IMR-90 (cell line): ENCODE data around the gene EIF4EBP2. TPM values are rescaled to one million over a fixed set of nuclear protein-coding genes. Genes with fewer than 3 reads are reported as not detected.

Source experiments
- ATAC-seq: fragments of 200-7000 bp; cut with Tn5 transposase; 2 replicates; pipeline ENCODE4 v1.9.1; 2020; ENCODE audit warnings: low read depth, mild to moderate bottlenecking, moderate library complexity
- BruUV-seq: library from RNA; stranded (reverse); fragments of 400-500 nt; replicated peaks from 2 replicates; lab custom pipeline; 2021; lab: Mats Ljungman, UMichigan
- CTCF ChIA-PET: fragments of 300-600 bp; formaldehyde crosslinking; extraction: SDS; loops from one replicate; lab custom pipeline; 2021; ENCODE audit warnings: antibody characterized with exemption; lab: Yijun Ruan, JAX
- POLR2A ChIA-PET: fragments of 300-600 bp; sonication (Branson Sonifier 250); formaldehyde crosslinking; loops from one replicate; lab custom pipeline; 2022; ENCODE audit warnings: antibody characterized with exemption; ENCODE audit not compliant: unreplicated experiment; lab: Charles Lee
- DNase-seq: peaks from one replicate; pipeline ENCODE4 v3.0.0; 2013
- H2AFZ ChIP-seq: replicated peaks from 2 replicates; pipeline ENCODE3; 2013; ENCODE audit warnings: low read length, mild to moderate bottlenecking; ENCODE audit not compliant: poor library complexity
- H2AK5ac ChIP-seq: 2 replicates; pipeline ENCODE4 v1.6.1; 2013; ENCODE audit warnings: low read depth, low read length, inconsistent platforms
- H2AK9ac ChIP-seq: replicated peaks from 2 replicates; pipeline ENCODE3; 2013; ENCODE audit warnings: mild to moderate bottlenecking, low read depth, low read length, moderate library complexity; ENCODE audit not compliant: poor library complexity
- H2BK120ac ChIP-seq: 2 replicates; pipeline ENCODE4 v1.6.1; 2013; ENCODE audit warnings: low read depth, low read length, inconsistent platforms
- H2BK15ac ChIP-seq: 3 replicates; pipeline ENCODE4 v1.6.1; 2013; ENCODE audit warnings: low read depth, low read length, inconsistent platforms
- H2BK20ac ChIP-seq: 2 replicates; pipeline ENCODE4 v1.6.1; 2013; ENCODE audit warnings: low read depth, mild to moderate bottlenecking, inconsistent platforms, low read length, moderate library complexity
- H2BK5ac ChIP-seq: 2 replicates; pipeline ENCODE4 v1.6.1; 2013; ENCODE audit warnings: mild to moderate bottlenecking, low read depth, low read length, inconsistent platforms; ENCODE audit not compliant: poor library complexity, severe bottlenecking
- H3K14ac ChIP-seq: replicated peaks from 2 replicates; pipeline ENCODE4 v1.6.1; 2013; ENCODE audit warnings: low read depth, low read length, inconsistent platforms
- H3K18ac ChIP-seq: 2 replicates; pipeline ENCODE4 v1.6.1; 2013; ENCODE audit warnings: low read depth, low read length, control low read depth
- H3K23ac ChIP-seq: 2 replicates; pipeline ENCODE4 v1.6.1; 2013; ENCODE audit warnings: low read depth, low read length, inconsistent platforms
- H3K27ac ChIP-seq: 2 replicates; pipeline ENCODE4 v1.5.1; 2013; ENCODE audit warnings: mild to moderate bottlenecking, control low read depth, low read length; ENCODE audit not compliant: insufficient read depth
- H3K27me3 ChIP-seq: 2 replicates; pipeline ENCODE4 v1.6.1; 2013; ENCODE audit warnings: low read length; ENCODE audit not compliant: control insufficient read depth, insufficient read depth
- H3K36me3 ChIP-seq: 2 replicates; pipeline ENCODE4 v1.6.1; 2013; ENCODE audit warnings: low read length, mixed read lengths; ENCODE audit not compliant: control insufficient read depth, insufficient read depth
- H3K4ac ChIP-seq: 2 replicates; pipeline ENCODE4 v1.6.1; 2013; ENCODE audit warnings: low read depth, low read length, inconsistent platforms
- H3K4me1 ChIP-seq: 2 replicates; pipeline ENCODE4 v1.6.1; 2013; ENCODE audit warnings: low read length, mixed read lengths; ENCODE audit not compliant: control insufficient read depth, insufficient read depth
- H3K4me2 ChIP-seq: 2 replicates; pipeline ENCODE4 v1.6.1; 2013; ENCODE audit warnings: low read depth, mild to moderate bottlenecking, control low read depth, low read length, moderate library complexity
- H3K4me3 ChIP-seq: 2 replicates; pipeline ENCODE4 v1.5.1; 2013; ENCODE audit warnings: low read depth, mild to moderate bottlenecking, control low read depth, low read length, moderate library complexity; ENCODE audit not compliant: insufficient read depth
- H3K56ac ChIP-seq: 2 replicates; pipeline ENCODE4 v1.6.1; 2013; ENCODE audit warnings: low read length, inconsistent platforms; ENCODE audit not compliant: insufficient read depth; ENCODE audit errors: extremely low read depth
- H3K79me1 ChIP-seq, 2 experiments: 2 replicates each; pipeline ENCODE4 v1.6.1; 2013; ENCODE audit warnings: low read length in 2 of 2, inconsistent platforms in 1 of 2, low read depth in 1 of 2
- H3K9ac ChIP-seq: 2 replicates; pipeline ENCODE4 v1.6.1; 2013; ENCODE audit warnings: low read depth, low read length, control low read depth
- H3K9me1 ChIP-seq: 2 replicates; pipeline ENCODE4 v1.6.1; 2013; ENCODE audit warnings: low read length, inconsistent platforms; ENCODE audit not compliant: insufficient read depth
- H3K9me3 ChIP-seq: 2 replicates; pipeline ENCODE4 v1.6.1; 2013; ENCODE audit warnings: low read length; ENCODE audit not compliant: control insufficient read depth, insufficient read depth
- H4K20me1 ChIP-seq: 2 replicates; pipeline ENCODE4 v1.6.1; 2013; ENCODE audit warnings: low read length, inconsistent platforms; ENCODE audit not compliant: insufficient read depth
- H4K5ac ChIP-seq: 2 replicates; pipeline ENCODE4 v1.6.1; 2013; ENCODE audit warnings: mild to moderate bottlenecking, low read depth, low read length, control low read depth
- H4K8ac ChIP-seq, 2 experiments: 2 replicates each; pipeline ENCODE4 v1.6.1; 2013; ENCODE audit warnings: low read depth in 2 of 2, low read length in 2 of 2, control low read depth in 1 of 2, inconsistent platforms in 1 of 2
- H4K91ac ChIP-seq: 2 replicates; pipeline ENCODE4 v1.6.1; 2013; ENCODE audit warnings: low read depth, low read length, inconsistent platforms; ENCODE audit not compliant: insufficient read depth
- FOS ChIP-seq: fragments of 150-350 bp; IDR thresholded peaks from 2 replicates; pipeline ENCODE4 v1.6.1; 2016; ENCODE audit warnings: low read depth, low read length
- MAFK ChIP-seq: IDR thresholded peaks from 2 replicates; pipeline ENCODE4 v1.6.1; 2012; ENCODE audit warnings: low read depth, low read length, improper control_type of control experiment
- RCOR1 ChIP-seq: IDR thresholded peaks from 2 replicates; pipeline ENCODE4 v1.6.1; 2012; ENCODE audit warnings: mild to moderate bottlenecking, low read length, improper control_type of control experiment; ENCODE audit not compliant: insufficient replicate concordance
- WGBS, 2 experiments: methylation state at CpG; one replicate each; pipeline versions ENCODE4 v1.1.5 to v1.1.7; 2013; ENCODE audit warnings: missing lambda C conversion rate in 2 of 2; ENCODE audit not compliant: insufficient read length in 1 of 2; ENCODE audit errors: extremely low coverage in 2 of 2; 5-methylcytosine and 5-hydroxymethylcytosine counted together
- dilution Hi-C: fragments of 300-500 bp; cut with HindIII; formaldehyde crosslinking; loops from one replicate; pipeline ENCODE4 v1.14.3; 2018; ENCODE audit warnings: low sequenced_read_pairs; ENCODE audit not compliant: unreplicated experiment
- in situ Hi-C: fragments of 300-500 bp; cut with MboI; formaldehyde crosslinking; loops from 3 replicates; pipeline ENCODE4 v1.14.3; 2019; ENCODE audit warnings: low sequenced_read_pairs, inconsistent platforms, mixed read lengths
- intact Hi-C: fragments of 100-400 bp; cut with micrococcal nuclease; formaldehyde crosslinking; loops from 2 replicates; pipeline ENCODE4 v1.10.0; 2022
- polyA plus RNA-seq, 3 experiments: library from polyadenylated mRNA; depleted of rRNA; stranded (reverse); fragments of >200 nt; gene quantifications; 2 replicates each; pipeline ENCODE4 v1.2.3, GENCODE V29; 2012; ENCODE audit warnings: low replicate concordance in 1 of 3
- total RNA-seq: library from RNA; depleted of rRNA; stranded (reverse); fragments of >200 nt; gene quantifications from 2 replicates; pipeline ENCODE4 v1.2.3, GENCODE V29; 2012

Gene EIF4EBP2
- total and polyA plus RNA-seq, 2 of the 4 experiments (the other 2 are of a cell fraction), result 13.7 to 15.6 TPM

- no peak overlapping the region for H4K8ac ChIP-seq
- H3K27ac ChIP-seq, result no peak overlapping the region
- peak overlapping the region; percentile 67 for H3K4ac ChIP-seq
- H3K18ac ChIP-seq, result no peak overlapping the region; the same call in 1 of the 2 replicates
- no peak overlapping the region; the same call in 1 of the 2 replicates for H4K5ac ChIP-seq
- no peaks in the 10 kb centered on the region for H3K9me3 ChIP-seq
- peak overlapping the region; percentile 85 for H2AK9ac ChIP-seq
- H2BK20ac ChIP-seq, result peak overlapping the region; percentile 46
- no peak overlapping the region for H3K4me3 ChIP-seq
- dilution Hi-C loops, result no loop called here
- peaks cover 8% of the 10 kb centered on the region; the same call in 1 of the 2 replicates for H4K20me1 ChIP-seq
- H2BK15ac ChIP-seq, result peak overlapping the region; percentile 30; the same call in 1 of the 3 replicates
- H3K4me2 ChIP-seq, result no peak overlapping the region
- H3K14ac ChIP-seq, result peak overlapping the region; percentile 14; the same call in 1 of the 2 replicates
- H4K91ac ChIP-seq, result peak overlapping the region; percentile 73
- no peaks in the 10 kb centered on the region for H3K36me3 ChIP-seq
- DNase-seq, result no peak
- no peak for TF ChIP-seq MAFK
- TF ChIP-seq FOS, result no peak
- no peak for TF ChIP-seq RCOR1
- H3K27me3 ChIP-seq, result no peaks in the 10 kb centered on the region
- peaks cover 3 to 11% of the 10 kb centered on the region in 2 experiments; a peak in 2 of 4 replicates for H3K79me1 ChIP-seq
- H3K56ac ChIP-seq, result no peak overlapping the region
- in situ Hi-C loops, result no loop called here
- peak overlapping the region; percentile 39; the same call in 1 of the 2 replicates for H2BK120ac ChIP-seq
- intact Hi-C loops, result no loop called here
- H3K4me1 ChIP-seq, result peaks cover 16% of the 10 kb centered on the region
- CTCF ChIA-PET, result interaction anchor here (0.6 to 1.3 kb wide), 2 partner anchors 9 to 137 kb away, joined by 3 read pairs; no protein-coding TSS in a partner anchor
- no peak overlapping the region for H2BK5ac ChIP-seq
- H3K23ac ChIP-seq, result peak overlapping the region; percentile 15; the same call in 1 of the 2 replicates
- ATAC-seq, result no peak
- H2AK5ac ChIP-seq, result peak overlapping the region; percentile 95
- peaks cover 14% of the 10 kb centered on the region for H3K9me1 ChIP-seq
- no peak overlapping the region for H2AFZ ChIP-seq
- H3K9ac ChIP-seq, result no peak overlapping the region
- POLR2A ChIA-PET, result no interaction called here
- BruUV-seq, result no TSS peak
- WGBS, 2 experiments, result 87% methylated on average over 2 of the region's 5 CpGs; no CpG with 5 or more reads in 1 of the 2 experiments
Observed at GRCh38 chr10:70358446-70358845, 45.5 kb upstream of the EIF4EBP2 start.
